LHCN-M2 (cell line): ENCODE data around the gene C11orf24. TPM values are rescaled to one million over a fixed set of nuclear protein-coding genes. Genes with fewer than 3 reads are reported as not detected.

ENCODE experiments used
- DNase-seq: peaks from one replicate; pipeline ENCODE4 v3.0.0-alpha.2; 2012; ENCODE audit warnings: low read depth
- polyA plus RNA-seq: library from polyadenylated mRNA; unstranded; fragments of >200 nt; gene quantifications from one replicate; pipeline ENCODE4 v1.2.1, GENCODE V29; 2012; ENCODE audit warnings: missing spikeins
- total RNA-seq: library from RNA; depleted of rRNA; stranded (reverse); fragments of >200 nt; gene quantifications from 2 replicates; pipeline ENCODE4 v1.2.3, GENCODE V29; 2014; rRNA removed

C11orf24 gene
- total RNA-seq: 58.2 and 66.7 TPM in 2 replicates
- polyA plus RNA-seq: 63.7 TPM

- DNase-seq: peak; percentile 88
These were observed at the start of gene C11orf24 for GRCh38 chr11:68271781-68272608. Gene C11orf24, minus strand, starts transcription at chr11:68271973. Its CDS starts 8,206 bp downstream, at chr11:68263767.

DNA sequence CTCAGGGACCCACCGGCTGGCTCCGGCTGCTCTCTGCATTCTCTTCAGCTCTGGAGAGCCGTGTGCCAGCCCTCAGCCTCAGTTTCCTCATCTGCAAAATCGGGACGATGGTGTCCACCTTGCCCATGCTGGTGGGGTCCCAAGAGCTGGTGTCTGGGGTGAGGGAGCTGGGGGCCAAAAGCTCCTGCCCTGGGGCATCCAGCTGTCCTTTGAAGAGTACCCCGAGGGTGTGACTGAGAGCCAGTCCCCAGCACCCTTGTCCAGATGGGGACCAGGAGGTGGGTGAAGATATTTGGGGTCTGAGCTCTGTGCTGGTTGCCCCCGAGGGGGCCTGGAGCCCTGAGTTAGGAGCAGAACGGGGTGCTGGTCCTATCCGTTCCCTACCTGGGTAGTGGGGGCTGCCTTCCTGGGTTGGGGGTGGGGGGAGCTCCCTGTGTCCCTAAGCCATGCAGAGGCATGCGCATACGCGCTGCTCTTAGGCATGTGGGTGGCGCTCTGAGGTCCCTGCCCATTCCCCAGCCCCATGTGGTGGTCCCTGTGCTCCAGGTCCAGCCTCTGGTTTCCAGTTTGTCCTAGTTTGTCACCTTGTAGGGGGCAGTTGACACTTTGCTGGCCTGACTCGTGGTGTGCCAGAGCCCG, 45.5 kb upstream of the C11orf24 start:
- no peak for DNase-seq

DNA sequence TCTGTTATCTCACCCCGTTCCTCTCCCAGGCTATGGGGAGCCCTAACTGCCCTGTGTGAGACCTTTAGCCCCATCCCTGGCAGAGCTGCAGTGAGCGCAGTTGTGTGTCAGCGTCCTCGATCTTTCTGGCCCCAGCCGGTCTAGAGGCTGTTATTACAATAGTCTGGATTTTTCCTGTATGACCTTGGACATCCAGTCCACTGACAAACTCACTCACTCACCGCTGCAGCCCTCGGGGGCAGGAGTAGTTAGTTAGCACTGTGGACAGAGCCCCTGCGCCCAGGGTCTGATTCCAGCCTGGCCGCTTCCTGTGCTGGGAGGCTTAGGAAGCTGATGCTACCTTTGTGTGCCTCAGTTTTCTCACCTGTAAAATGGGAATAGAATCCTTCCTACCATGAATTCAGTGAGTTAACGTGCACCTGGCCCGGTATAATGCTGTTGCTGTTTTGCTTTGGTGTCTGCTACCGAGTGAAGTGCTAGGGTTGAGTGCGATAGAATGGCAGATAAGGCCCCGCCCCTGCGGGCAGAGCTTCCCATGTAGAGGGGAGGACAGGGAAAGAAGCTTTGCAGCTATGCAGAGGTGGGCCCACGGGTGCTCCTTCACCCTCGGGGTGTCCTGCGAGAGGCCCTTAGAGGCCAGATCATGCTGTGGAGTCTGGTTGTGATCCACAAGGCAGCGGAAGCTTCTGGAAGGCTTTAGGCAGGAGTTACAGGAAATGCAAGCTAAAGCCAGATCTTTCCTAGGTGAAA, 43.6 kb upstream of the C11orf24 start:
- peak; percentile 49 for DNase-seq

DNA sequence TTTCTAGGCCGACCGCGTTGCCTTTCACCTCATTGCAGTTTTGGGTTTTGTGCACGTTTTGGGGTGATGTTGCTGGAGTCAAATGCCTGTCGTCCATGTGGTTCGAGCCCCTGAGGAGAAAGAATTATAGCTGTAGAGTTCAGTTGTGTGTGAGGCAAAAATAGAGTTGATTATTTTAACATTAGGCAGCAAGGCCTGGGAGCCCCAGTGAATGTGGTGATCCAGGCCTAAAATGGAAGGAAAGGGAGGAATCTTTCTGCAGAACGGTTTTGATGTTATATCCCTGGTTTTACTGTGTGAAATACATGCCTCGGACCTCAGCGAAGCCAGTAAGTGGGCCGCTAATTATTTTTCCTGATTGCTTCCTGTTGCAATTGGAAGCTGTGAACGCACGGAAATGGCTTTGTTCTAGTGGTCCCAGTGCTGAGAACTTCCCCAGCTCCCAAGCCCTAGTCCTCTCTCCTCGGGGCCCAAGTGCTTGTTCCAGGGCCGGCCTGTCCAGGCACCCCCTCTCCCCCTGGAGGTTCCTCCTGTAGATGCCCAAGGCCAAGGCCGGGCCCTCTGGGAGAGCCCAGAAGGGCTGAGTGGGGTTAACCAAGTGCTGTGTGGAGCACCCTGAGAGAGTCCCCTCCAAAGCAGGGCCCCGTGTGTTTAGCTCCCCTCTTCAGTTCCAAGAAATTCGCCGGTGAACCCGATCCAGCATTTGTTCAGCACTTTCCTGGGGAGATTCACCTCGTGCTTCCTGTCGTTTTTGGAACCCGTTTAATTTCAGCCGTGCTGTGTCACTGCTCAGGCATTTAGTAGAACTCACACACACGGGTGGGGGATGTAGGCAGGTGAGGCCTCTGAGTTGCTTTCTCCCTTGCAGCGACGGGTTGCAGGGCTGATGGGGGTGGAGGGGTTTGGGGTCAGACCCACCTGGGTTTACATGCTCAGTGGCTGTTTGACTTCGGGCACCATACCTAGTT, 42.7 kb upstream of the C11orf24 start:
- peak; percentile 36 for DNase-seq

DNA sequence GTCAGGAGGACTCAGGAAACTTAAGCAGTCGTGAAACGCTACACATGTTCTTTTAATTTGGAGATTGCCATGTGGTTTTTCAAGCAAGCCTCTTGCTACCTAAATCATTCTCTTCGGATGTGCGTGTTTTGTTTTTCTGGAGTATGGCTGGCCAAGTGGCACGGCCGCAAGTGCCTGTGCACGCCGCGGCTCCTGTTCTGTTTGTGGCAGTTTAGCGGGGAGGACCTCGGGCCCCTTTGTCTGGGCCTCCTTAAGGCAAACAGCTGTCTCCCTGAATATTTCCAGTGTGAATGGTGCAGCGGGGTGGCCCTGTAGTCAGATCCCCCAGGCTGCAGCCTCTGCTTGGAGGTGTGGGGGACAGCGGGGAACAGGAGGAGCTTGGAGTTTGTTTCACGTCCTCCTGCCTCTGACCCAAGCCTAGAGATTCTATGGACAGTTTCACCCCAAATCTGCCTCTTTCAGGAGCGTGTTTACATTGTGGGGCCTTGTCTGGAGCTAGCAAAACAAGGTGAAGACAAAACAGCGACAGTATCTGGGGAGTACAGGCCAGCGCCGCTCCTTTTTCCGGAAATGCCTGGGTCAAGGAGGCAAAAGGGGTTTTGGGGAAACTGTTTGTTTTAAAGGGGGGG, 41.9 kb upstream of the C11orf24 start:
- peak; percentile 58 for DNase-seq

- no peak for DNase-seq
These were observed 41.2 kb upstream of the C11orf24 start for GRCh38 chr11:68312780-68313573.

- no peak for DNase-seq
These were observed 40.5 kb upstream of the C11orf24 start, which contains the start of gene LRP5 for GRCh38 chr11:68312117-68312779. Gene LRP5, plus strand, starts transcription at chr11:68312591. Its CDS starts 124 bp downstream, at chr11:68312715.

DNA sequence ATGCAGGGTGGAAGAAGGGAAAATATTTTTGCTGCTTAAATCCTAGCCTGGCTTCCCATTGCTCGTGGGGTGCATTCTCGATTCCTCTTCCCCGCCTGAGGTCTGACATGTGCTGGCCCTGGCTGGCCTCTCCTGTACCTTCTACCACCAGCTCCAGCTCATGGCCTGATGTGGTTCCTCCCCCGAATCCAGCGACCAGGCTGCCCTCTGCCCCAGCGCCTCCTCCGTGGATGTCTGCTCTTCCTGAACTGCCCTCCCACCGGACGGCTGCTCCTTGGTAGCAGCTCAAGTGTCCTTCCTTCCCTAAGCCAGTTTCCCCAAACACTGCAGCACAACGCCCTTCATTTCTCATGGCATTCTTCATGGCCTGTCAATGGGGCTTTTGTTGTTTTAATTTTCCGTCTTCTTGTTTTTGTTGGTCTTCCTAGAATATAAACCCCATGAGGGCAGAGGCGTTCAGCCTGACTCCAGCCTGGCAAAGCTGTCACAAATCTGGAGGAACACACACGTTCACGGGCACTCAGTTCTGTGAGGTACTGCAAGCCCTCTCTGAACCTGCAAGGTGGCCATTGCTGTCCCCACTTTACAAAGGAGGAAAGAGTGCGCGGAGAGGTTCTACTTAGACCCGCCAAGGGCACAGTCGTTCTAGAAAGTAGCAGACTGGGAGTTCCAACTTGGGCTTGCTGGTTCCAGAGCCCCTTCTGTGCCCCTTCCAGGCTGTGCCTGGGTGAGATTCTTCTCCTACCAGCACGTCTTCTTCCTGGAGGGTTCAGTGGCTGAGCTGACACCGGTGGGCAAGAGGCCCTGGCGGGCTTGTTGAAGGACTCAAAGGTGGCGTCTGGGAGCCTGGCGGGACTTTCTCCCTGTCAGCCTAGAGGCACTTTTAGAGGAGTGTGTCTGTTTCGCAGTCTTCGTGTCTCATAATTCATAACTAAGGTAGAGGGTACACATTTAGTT, 39.7 kb upstream of the C11orf24 start:
- no peak for DNase-seq

DNA sequence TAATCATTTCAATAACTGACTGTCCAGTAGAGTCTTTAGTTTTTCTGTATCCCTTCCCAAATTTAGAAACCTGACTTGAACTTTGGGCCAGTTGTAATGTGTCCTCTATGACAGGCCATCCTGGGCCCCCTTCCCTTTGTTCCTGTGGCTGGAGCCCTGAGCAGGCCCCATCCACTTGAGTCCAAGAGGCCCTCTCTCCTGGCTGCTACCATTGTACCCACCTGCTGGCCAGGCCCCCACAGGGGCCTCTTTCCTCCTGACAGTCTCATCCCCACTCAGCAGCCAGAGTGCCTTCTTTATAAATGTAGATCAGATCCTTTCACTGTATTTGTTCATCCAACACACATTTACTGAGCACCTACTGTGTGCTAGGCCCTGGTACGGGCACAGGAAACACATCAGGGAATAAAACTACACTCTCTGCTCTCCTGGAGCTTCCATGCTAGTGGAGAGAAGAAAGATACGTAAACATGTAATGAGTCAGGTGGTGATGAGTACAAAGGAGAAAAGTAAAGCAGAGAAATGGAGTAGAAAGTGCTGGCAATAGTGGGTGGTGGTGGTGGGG, 37.9 kb upstream of the C11orf24 start:
- no peak for DNase-seq

DNA sequence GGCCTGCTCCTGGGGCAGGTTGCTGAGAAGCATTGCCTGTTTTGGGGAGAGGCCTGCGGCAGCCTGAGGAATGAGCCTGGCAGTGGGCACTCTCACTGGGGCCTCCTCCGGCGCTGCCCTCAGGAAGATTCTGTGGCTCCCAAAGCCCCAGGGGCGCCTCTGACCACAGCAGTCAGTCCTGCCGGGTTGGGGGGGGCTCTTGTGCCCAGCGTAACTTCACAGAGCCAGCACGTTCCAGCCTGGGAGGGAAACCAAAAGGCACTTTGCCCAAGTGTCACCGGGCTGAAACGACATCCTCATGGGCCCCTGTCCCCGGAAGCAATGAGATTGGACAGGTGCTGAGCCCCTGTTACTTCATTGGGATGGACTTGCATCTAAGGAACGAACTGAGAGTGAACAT, 36.3 kb upstream of the C11orf24 start:
- no peak for DNase-seq

DNA sequence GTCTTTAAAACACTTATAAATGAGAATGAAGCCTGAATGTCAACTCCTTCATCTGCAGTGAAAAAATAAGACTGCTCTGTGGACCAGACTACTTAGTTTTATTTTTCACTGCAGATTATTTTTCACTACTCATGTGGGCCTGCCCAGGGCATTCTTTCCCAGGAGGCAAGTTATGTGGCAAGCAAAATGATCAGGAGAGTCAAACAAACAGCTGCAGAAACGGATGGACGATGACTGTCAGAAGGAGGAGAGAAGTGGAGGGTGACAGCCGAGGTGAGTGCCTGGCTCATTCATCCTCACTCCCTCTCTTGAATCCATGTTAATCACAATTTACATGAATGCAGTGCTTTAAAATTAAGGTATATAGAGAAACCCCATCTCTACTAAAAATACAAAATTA, 34.9 kb upstream of the C11orf24 start:
- DNase-seq: peak; percentile 58

DNA sequence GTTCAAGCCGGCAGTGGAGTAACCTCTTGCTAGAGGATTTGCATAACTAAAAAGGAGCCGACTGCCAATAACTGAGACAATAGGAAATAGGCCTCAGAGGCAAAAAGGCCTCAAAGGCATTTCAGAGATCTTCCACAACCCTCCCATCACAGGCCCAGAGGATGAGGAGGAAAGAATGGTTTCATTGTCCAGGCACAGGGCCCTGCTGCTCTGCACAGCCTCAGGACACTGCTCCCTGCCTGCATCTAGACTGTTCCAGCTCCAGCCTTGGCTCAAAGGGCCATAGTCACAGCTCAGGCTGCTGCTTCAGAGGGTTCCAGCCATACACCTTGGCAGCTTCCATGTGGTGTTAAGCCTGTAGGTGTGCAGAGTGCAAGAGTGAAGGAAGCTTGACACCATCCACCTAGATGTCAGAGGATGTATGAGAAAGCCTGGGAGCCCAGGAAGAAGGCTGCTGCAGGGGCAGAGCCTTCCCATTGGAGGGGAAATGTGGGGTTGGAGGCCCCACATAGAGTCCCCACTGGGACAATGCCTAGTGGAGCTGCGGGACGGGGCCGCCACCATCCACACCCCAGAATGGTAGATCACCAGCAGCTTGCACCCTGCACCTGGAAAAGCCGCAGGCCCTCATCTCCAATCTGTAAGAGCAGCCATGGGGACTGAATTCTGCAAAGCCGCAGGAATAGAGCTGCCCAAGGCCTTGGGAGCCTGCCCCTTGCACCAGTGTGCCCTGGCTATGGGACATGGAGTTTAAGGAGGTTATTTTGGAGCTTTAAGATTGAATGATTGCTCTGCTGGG, 32.4 kb upstream of the C11orf24 start:
- DNase-seq: no peak

DNA sequence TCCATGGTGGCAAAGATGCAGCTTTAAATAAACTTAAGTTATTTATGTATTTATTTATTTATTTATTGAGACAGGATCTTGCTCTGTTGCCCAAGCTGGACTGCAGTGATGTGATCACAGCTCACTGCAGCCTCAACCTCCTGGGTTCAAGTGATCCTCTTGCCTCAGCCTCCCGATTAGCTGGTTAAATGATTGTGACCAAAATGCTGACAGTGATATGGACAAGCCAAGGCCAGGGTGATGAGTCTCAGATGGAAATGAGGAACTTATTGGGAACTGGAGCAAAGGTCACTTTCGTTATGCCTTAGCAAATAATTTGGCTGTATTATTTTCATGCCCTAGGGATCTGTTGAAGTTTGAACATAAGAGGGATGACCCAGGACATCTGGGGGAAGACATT, 31.3 kb upstream of the C11orf24 start:
- DNase-seq: no peak

DNA sequence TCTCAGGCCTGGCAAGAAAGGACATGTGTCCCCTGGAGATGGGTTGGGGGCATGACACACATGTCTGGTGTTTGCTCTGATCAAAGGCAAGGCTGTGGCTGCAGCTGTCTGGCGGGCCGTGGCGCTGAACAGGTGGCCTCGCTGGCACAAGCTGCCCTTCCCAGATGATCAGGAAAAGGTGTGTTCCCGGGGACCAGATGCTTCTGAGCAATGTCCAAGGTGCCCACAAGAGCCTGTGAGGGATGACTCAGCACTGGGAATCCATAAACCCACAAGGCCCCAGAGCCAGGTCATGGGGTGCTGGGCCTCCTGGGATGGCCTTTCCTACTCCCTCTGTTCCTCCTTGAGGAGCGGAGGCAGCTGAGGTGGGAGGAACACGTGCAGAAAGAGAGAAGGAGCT, 30.9 kb upstream of the C11orf24 start:
- DNase-seq: peak; percentile 95

DNA sequence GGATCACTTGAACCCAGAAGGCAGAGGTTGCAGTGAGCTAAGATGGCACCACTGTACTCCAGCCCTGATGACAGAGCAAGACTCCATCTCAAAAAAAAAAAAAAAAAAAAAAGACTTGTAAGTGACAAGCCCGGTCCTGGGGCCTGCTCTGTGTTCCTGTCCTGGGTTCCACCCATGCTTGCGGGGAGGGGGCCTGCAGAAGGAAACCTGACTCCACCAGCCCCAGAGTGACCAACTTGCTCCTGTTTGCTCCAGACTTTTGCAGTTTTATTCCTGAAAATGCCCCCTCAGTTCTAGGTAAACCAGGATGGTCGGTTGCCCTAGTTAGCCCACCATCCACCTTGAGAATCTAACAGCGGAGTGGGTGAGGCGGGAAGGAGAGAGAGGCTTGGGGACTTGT, 30.5 kb upstream of the C11orf24 start:
- DNase-seq: no peak

- no peak for DNase-seq
These were observed 28.5 kb upstream of the C11orf24 start for GRCh38 chr11:68300076-68300830.
